ENCODE measurements around the gene ERVH48-1. TPM values are rescaled to one million over a fixed set of nuclear protein-coding genes. Genes with fewer than 3 reads are reported as not detected.

ERVH48-1 gene
- total RNA-seq, 1 donor: not detected

GRCh38 chr21:42887326-42887725, 38.1 kb downstream of the ERVH48-1 start:
- no peak overlapping the region for H3K4me2 ChIP-seq (ENCODE audit: insufficient read depth, low read length)
- TF ChIP-seq CTCF (IDR thresholded peaks at IDR 0.05; ENCODE audit: extremely low read depth, low read depth, low read length): no peak
- no peaks in the 10 kb centered on the region for H3K36me3 ChIP-seq (ENCODE audit: insufficient read depth, low read length)
- no peaks in the 10 kb centered on the region for H3K9me3 ChIP-seq (ENCODE audit: low read depth, low read length)
- no peaks in the 10 kb centered on the region for H3K79me2 ChIP-seq (ENCODE audit: insufficient read depth, low read length)
- H4K20me1 ChIP-seq (ENCODE audit: insufficient read depth, low read length): no peaks in the 10 kb centered on the region
- peaks cover 8% of the 10 kb centered on the region for H3K4me1 ChIP-seq (ENCODE audit: insufficient read depth, low read length)
- no peaks in the 10 kb centered on the region for H3K27me3 ChIP-seq (ENCODE audit: insufficient read depth, low read length)
- DNase-seq (ENCODE audit: insufficient read length, low spot score, missing footprints): no peak
- H3K27ac ChIP-seq (ENCODE audit: low read depth, low read length): no peak overlapping the region
- no peak overlapping the region for H2AFZ ChIP-seq (ENCODE audit: low read length)
- H3K4me3 ChIP-seq (ENCODE audit: insufficient read depth, low read length): no peak overlapping the region

GRCh38 chr21:42883921-42884320, 41.5 kb downstream of the ERVH48-1 start:
- no peak overlapping the region for H3K4me2 ChIP-seq (ENCODE audit: insufficient read depth, low read length)
- no peaks in the 10 kb centered on the region for H4K20me1 ChIP-seq (ENCODE audit: insufficient read depth, low read length)
- no peak for DNase-seq (ENCODE audit: insufficient read length, low spot score, missing footprints)
- no peak overlapping the region for H3K27ac ChIP-seq (ENCODE audit: low read depth, low read length)
- no peaks in the 10 kb centered on the region for H3K36me3 ChIP-seq (ENCODE audit: insufficient read depth, low read length)
- no peaks in the 10 kb centered on the region for H3K27me3 ChIP-seq (ENCODE audit: insufficient read depth, low read length)
- TF ChIP-seq CTCF (IDR thresholded peaks at IDR 0.05; ENCODE audit: extremely low read depth, low read depth, low read length): no peak
- no peak overlapping the region for H2AFZ ChIP-seq (ENCODE audit: low read length)
- H3K79me2 ChIP-seq (ENCODE audit: insufficient read depth, low read length): peaks cover 15% of the 10 kb centered on the region
- peaks cover 7% of the 10 kb centered on the region for H3K4me1 ChIP-seq (ENCODE audit: insufficient read depth, low read length)
- H3K4me3 ChIP-seq (ENCODE audit: insufficient read depth, low read length): no peak overlapping the region
- H3K9me3 ChIP-seq (ENCODE audit: low read depth, low read length): no peaks in the 10 kb centered on the region

GRCh38 chr21:42880352-42880751, 45.1 kb downstream of the ERVH48-1 start:
- H3K9me3 ChIP-seq (ENCODE audit: low read depth, low read length): no peaks in the 10 kb centered on the region
- peak overlapping the region; percentile 96 for H2AFZ ChIP-seq (ENCODE audit: low read length)
- H3K4me2 ChIP-seq (ENCODE audit: insufficient read depth, low read length): peak overlapping the region; percentile 100
- no peaks in the 10 kb centered on the region for H3K27me3 ChIP-seq (ENCODE audit: insufficient read depth, low read length)
- H4K20me1 ChIP-seq (ENCODE audit: insufficient read depth, low read length): peaks cover 8% of the 10 kb centered on the region
- peak overlapping the region; percentile 73 for H3K27ac ChIP-seq (ENCODE audit: low read depth, low read length)
- peaks cover 46% of the 10 kb centered on the region for H3K79me2 ChIP-seq (ENCODE audit: insufficient read depth, low read length)
- TF ChIP-seq CTCF (IDR thresholded peaks at IDR 0.05; ENCODE audit: extremely low read depth, low read depth, low read length): no peak
- peaks cover 14% of the 10 kb centered on the region for H3K4me1 ChIP-seq (ENCODE audit: insufficient read depth, low read length)
- peaks cover 12% of the 10 kb centered on the region for H3K36me3 ChIP-seq (ENCODE audit: insufficient read depth, low read length)
- H3K4me3 ChIP-seq (ENCODE audit: insufficient read depth, low read length): peak overlapping the region; percentile 85
- no peak for DNase-seq (ENCODE audit: insufficient read length, low spot score, missing footprints)

GRCh38 chr21:42878993-42879787, 46.2 kb downstream of the ERVH48-1 start, which contains the start of gene WDR4:
Gene WDR4 (minus strand): TSS chr21:42879539. CDS start chr21:42879495, 44 bp downstream.
- peak; percentile 99 for DNase-seq (ENCODE audit: insufficient read length, low spot score, missing footprints)

More at GRCh38 chr21:42878993-42879787, 46.2 kb downstream of the ERVH48-1 start, which contains the start of gene WDR4:
- peaks cover 46% of the 10 kb centered on the region for H3K79me2 ChIP-seq (ENCODE audit: insufficient read depth, low read length)
- peak within 1 kb of the TSS; percentile 85 for H3K4me3 ChIP-seq (ENCODE audit: insufficient read depth, low read length)
- peaks cover 12% of the 10 kb centered on the region for H3K36me3 ChIP-seq (ENCODE audit: insufficient read depth, low read length)
- H3K9me3 ChIP-seq (ENCODE audit: low read depth, low read length): no peaks in the 10 kb centered on the region
- H3K27me3 ChIP-seq (ENCODE audit: insufficient read depth, low read length): no peaks in the 10 kb centered on the region
- TF ChIP-seq CTCF (IDR thresholded peaks at IDR 0.05; ENCODE audit: extremely low read depth, low read depth, low read length): no peak
- peaks cover 8% of the 10 kb centered on the region for H4K20me1 ChIP-seq (ENCODE audit: insufficient read depth, low read length)
- peak within 1 kb of the TSS; percentile 96 for H2AFZ ChIP-seq (ENCODE audit: low read length)
- H3K4me1 ChIP-seq (ENCODE audit: insufficient read depth, low read length): peaks cover 14% of the 10 kb centered on the region
- peak within 1 kb of the TSS; percentile 100 for H3K4me2 ChIP-seq (ENCODE audit: insufficient read depth, low read length)
- H3K27ac ChIP-seq (ENCODE audit: low read depth, low read length): peak within 1 kb of the TSS; percentile 73
